K562 (cell line): ENCODE data around the gene MEGF10.

Experiments
- CREM ChIP-seq: IDR thresholded peaks from 2 replicates; pipeline ENCODE4 v1.6.1; 2014; ENCODE audit warnings: antibody characterized with exemption, low read depth
- CTCF ChIP-seq, 3 experiments: IDR thresholded peaks in 2 of 3; conservative IDR thresholded peaks in 1 of 3; 2 replicates each; pipeline ENCODE4 v1.5.1; 2011 to 2012; ENCODE audit warnings: low read length in 3 of 3, mild to moderate bottlenecking in 3 of 3, control low read depth in 2 of 3, improper control_type of control experiment in 1 of 3, inconsistent platforms in 1 of 3, low read depth in 1 of 3, mixed read lengths in 1 of 3, moderate library complexity in 1 of 3; ENCODE audit not compliant: insufficient read depth in 2 of 3
- HNRNPK ChIP-seq: fragments of 200-400 bp; formaldehyde crosslinking; IDR thresholded peaks from one replicate; pipeline ENCODE4 v1.6.1; 2018; ENCODE audit warnings: mild to moderate bottlenecking, low read depth, low read length; ENCODE audit not compliant: poor library complexity, severe bottlenecking
- JUNB ChIP-seq: fragments of 450-650 bp; formaldehyde crosslinking; conservative IDR thresholded peaks from 2 replicates; pipeline ENCODE4 v1.4.0; 2020; ENCODE audit warnings: mild to moderate bottlenecking
- MAX ChIP-seq: sonication (generic); formaldehyde crosslinking; IDR thresholded peaks from 2 replicates; pipeline ENCODE4 v1.9.0; 2022; ENCODE audit warnings: mild to moderate bottlenecking, missing genetic modification reagents
- TAF15 ChIP-seq: fragments of 200-400 bp; formaldehyde crosslinking; IDR thresholded peaks from 2 replicates; pipeline ENCODE4 v1.6.1; 2017; ENCODE audit warnings: mild to moderate bottlenecking, low read depth, low read length, moderate library complexity
- TRIM24 ChIP-seq, 2 experiments: fragments of 450-650 bp; IDR thresholded peaks; 2 replicates each; pipeline ENCODE4 v1.6.1; 2016
- TSHZ1 ChIP-seq: fragments of 250-450 bp; sonication (Bioruptor Pico); IDR thresholded peaks from 2 replicates; pipeline ENCODE4 v1.4.0; 2020; ENCODE audit warnings: mild to moderate bottlenecking, moderate library complexity
- ZBTB34 ChIP-seq: fragments of 250-450 bp; sonication (Bioruptor Pico); IDR thresholded peaks from 2 replicates; pipeline ENCODE4 v1.8.0; 2021; ENCODE audit warnings: mild to moderate bottlenecking, moderate library complexity
- ZNF518B ChIP-seq: fragments of 250-450 bp; sonication (Bioruptor Pico); IDR thresholded peaks from 2 replicates; pipeline ENCODE4 v1.5.0; 2021; ENCODE audit warnings: mild to moderate bottlenecking, moderate library complexity
- TF ChIP-seq, protein P1 (sequence below): fragments of 250-450 bp; sonication (Bioruptor Pico); IDR thresholded peaks from 2 replicates; pipeline ENCODE4 v1.8.0; 2021; ENCODE audit warnings: borderline replicate concordance, mild to moderate bottlenecking, moderate library complexity; ENCODE audit not compliant: poor library complexity, severe bottlenecking
- TF ChIP-seq, protein P2 (sequence below), 2 experiments: IDR thresholded peaks; 2 replicates each; pipeline ENCODE4 v1.6.1; 2012; ENCODE audit warnings: improper control_type of control experiment in 2 of 2, low read depth in 2 of 2, low read length in 2 of 2, borderline replicate concordance in 1 of 2

- TF ChIP-seq JUNB (CRISPR knock-in tag): no peak
- TF ChIP-seq MAX (CRISPR knock-in tag): no peak
- TF ChIP-seq CTCF (IDR thresholded peaks at IDR 0.05 in 2 of 3, conservative IDR thresholded peaks at IDR 0.05 in 1 of 3; ENCODE audit: insufficient read depth in 2 of 3, low read depth in 1 of 3, low read length in 3 of 3): no peak
- no peak for TF ChIP-seq TAF15
- TF ChIP-seq HNRNPK: no peak
- TF ChIP-seq TRIM24 (IDR thresholded peaks at IDR 0.05): no peak
- TF ChIP-seq, protein P1, sequence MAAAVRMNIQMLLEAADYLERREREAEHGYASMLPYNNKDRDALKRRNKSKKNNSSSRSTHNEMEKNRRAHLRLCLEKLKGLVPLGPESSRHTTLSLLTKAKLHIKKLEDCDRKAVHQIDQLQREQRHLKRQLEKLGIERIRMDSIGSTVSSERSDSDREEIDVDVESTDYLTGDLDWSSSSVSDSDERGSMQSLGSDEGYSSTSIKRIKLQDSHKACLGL (CRISPR knock-in tag): no peak
- TF ChIP-seq TSHZ1 (CRISPR knock-in tag): no peak
- TF ChIP-seq ZBTB34: no peak
- no peak for TF ChIP-seq ZNF518B
- TF ChIP-seq, protein P2, sequence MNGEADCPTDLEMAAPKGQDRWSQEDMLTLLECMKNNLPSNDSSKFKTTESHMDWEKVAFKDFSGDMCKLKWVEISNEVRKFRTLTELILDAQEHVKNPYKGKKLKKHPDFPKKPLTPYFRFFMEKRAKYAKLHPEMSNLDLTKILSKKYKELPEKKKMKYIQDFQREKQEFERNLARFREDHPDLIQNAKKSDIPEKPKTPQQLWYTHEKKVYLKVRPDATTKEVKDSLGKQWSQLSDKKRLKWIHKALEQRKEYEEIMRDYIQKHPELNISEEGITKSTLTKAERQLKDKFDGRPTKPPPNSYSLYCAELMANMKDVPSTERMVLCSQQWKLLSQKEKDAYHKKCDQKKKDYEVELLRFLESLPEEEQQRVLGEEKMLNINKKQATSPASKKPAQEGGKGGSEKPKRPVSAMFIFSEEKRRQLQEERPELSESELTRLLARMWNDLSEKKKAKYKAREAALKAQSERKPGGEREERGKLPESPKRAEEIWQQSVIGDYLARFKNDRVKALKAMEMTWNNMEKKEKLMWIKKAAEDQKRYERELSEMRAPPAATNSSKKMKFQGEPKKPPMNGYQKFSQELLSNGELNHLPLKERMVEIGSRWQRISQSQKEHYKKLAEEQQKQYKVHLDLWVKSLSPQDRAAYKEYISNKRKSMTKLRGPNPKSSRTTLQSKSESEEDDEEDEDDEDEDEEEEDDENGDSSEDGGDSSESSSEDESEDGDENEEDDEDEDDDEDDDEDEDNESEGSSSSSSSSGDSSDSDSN (IDR thresholded peaks at IDR 0.05; ENCODE audit: borderline replicate concordance in 1 of 2, low read depth in 2 of 2, low read length in 2 of 2): no peak
- TF ChIP-seq CREM: no peak
These were observed 95.3 kb downstream of the MEGF10 start for GRCh38 chr5:127385936-127386335.
